Kidney (tissue), 14 donors: Measurements from ENCODE around the gene CREG1. TPM values are rescaled to one million over a fixed set of nuclear protein-coding genes. Genes with fewer than 3 reads are reported as not detected.

ENCODE experiments used
- DNase-seq, 5 donors: peaks; one replicate each; pipeline ENCODE4 v3.0.0-alpha.2; 2013 to 2020
- FAIRE-seq: peaks from 2 replicates; lab custom pipeline; 2012; peaks lifted over from hg19 to GRCh38; lab: Jason Lieb, UNC
- H3K27ac ChIP-seq, 2 donors: one replicate each; pipeline ENCODE4 v1.7.0; 2013; ENCODE audit warnings: low read depth in 2 of 2, low read length in 2 of 2, inconsistent platforms in 1 of 2
- H3K27me3 ChIP-seq: one replicate; pipeline ENCODE4 v1.7.1; 2013; ENCODE audit warnings: low read length, inconsistent platforms; ENCODE audit not compliant: control insufficient read depth, insufficient read depth
- H3K36me3 ChIP-seq, 3 donors: one replicate each; pipeline versions ENCODE4 v1.7.0 to v1.7.1; 2013; ENCODE audit warnings: low read length in 3 of 3, control low read depth in 1 of 3, inconsistent platforms in 1 of 3; ENCODE audit not compliant: insufficient read depth in 3 of 3, control insufficient read depth in 2 of 3
- H3K4me1 ChIP-seq, 3 donors: one replicate each; pipeline versions ENCODE4 v1.7.0 to v1.7.1; 2013; ENCODE audit warnings: low read length in 3 of 3, inconsistent platforms in 1 of 3, low read depth in 1 of 3; ENCODE audit not compliant: control insufficient read depth in 2 of 3, insufficient read depth in 2 of 3
- H3K4me3 ChIP-seq, 3 donors: one replicate each; pipeline versions ENCODE4 v1.7.0 to v1.8.1; 2013; ENCODE audit warnings: low read length in 3 of 3, control low read depth in 1 of 3, inconsistent platforms in 1 of 3
- H3K9ac ChIP-seq, 3 donors: one replicate each; pipeline versions ENCODE4 v1.7.0 to v1.7.1; 2013; ENCODE audit warnings: low read length in 3 of 3, control low read depth in 1 of 3, inconsistent platforms in 1 of 3
- H3K9me3 ChIP-seq, 3 donors: one replicate each; pipeline versions ENCODE4 v1.7.0 to v1.7.1; 2013; ENCODE audit warnings: low read length in 3 of 3, control low read depth in 1 of 3, inconsistent platforms in 1 of 3; ENCODE audit not compliant: control insufficient read depth in 2 of 3, insufficient read depth in 1 of 3
- intact Hi-C: fragments of 100-400 bp; cut with DNase I; formaldehyde crosslinking; loops from one replicate; pipeline ENCODE4 v1.11.1; 2022
- polyA plus RNA-seq: library from polyadenylated mRNA; stranded (reverse); fragments of 350-450 nt; fragmentation: Illumina TruSeq; extraction: RNeasy Lipid Tissue Mini Kit (QIAGEN cat#74804); gene quantifications from one replicate; pipeline ENCODE4 v1.2.3, GENCODE V29; 2014; ENCODE audit warnings: low read depth, low replicate concordance; ENCODE audit not compliant: insufficient read depth
- total RNA-seq: library from RNA; stranded (reverse); fragmentation: NEBNext Ultra II Directional; extraction: Animal tissue kit (Norgen Biotek cat#: 25700); gene quantifications from one replicate; pipeline ENCODE4 v1.2.1, GENCODE V29; 2021
- TF ChIP-seq, protein P1 (sequence below): IDR thresholded peaks from 3 replicates; pipeline ENCODE4 v1.5.1; 2012; ENCODE audit warnings: mild to moderate bottlenecking, moderate library complexity, borderline replicate concordance; ENCODE audit not compliant: insufficient read depth; ENCODE audit errors: extremely low read depth
- donor health status: control.
- donor health status: control.
- donor health status: control.
- donor health status: control.
- donor health status: control.
- donor health status: DM: yes; HTN: yes; CAD: no.
- donor health status: Normal renal cell carcinoma (clear cell type).

Gene CREG1
- total and polyA plus RNA-seq, 2 donors from 2014 or later: 91.2 to 115 TPM

DNA sequence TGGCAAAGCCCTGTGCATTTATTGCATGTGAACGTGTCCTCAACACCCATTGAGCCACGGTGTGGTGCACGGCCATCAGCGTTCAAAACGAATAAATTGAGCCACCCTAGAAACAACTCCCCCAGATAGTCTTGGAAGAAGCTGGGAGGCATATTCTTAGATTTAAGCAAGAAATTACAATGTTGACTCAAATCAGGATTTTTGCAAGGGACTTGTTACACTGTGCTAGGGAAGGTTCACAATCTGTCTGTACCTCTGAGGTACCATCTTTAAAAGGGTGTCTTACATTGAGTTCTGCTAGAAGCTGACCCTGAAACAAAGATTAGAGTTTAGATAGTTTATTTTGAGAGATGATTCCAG is 51.4 kb downstream of the CREG1 start:
- Histone ChIP-seq H3K4me1 (no peaks in the 10 kb centered on the region), H3K9me3 (no peaks in the 10 kb centered on the region), H3K27ac (no peak overlapping the region), H3K36me3 (no peaks in the 10 kb centered on the region), H3K4me3 (no peak overlapping the region), H3K27me3 (no peaks in the 10 kb centered on the region), H3K9ac (no peak overlapping the region)
- TF ChIP-seq, protein P1, sequence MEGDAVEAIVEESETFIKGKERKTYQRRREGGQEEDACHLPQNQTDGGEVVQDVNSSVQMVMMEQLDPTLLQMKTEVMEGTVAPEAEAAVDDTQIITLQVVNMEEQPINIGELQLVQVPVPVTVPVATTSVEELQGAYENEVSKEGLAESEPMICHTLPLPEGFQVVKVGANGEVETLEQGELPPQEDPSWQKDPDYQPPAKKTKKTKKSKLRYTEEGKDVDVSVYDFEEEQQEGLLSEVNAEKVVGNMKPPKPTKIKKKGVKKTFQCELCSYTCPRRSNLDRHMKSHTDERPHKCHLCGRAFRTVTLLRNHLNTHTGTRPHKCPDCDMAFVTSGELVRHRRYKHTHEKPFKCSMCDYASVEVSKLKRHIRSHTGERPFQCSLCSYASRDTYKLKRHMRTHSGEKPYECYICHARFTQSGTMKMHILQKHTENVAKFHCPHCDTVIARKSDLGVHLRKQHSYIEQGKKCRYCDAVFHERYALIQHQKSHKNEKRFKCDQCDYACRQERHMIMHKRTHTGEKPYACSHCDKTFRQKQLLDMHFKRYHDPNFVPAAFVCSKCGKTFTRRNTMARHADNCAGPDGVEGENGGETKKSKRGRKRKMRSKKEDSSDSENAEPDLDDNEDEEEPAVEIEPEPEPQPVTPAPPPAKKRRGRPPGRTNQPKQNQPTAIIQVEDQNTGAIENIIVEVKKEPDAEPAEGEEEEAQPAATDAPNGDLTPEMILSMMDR: no peak
- FAIRE-seq: no peak
- no peak for DNase-seq
- intact Hi-C loops: no loop called here

DNA sequence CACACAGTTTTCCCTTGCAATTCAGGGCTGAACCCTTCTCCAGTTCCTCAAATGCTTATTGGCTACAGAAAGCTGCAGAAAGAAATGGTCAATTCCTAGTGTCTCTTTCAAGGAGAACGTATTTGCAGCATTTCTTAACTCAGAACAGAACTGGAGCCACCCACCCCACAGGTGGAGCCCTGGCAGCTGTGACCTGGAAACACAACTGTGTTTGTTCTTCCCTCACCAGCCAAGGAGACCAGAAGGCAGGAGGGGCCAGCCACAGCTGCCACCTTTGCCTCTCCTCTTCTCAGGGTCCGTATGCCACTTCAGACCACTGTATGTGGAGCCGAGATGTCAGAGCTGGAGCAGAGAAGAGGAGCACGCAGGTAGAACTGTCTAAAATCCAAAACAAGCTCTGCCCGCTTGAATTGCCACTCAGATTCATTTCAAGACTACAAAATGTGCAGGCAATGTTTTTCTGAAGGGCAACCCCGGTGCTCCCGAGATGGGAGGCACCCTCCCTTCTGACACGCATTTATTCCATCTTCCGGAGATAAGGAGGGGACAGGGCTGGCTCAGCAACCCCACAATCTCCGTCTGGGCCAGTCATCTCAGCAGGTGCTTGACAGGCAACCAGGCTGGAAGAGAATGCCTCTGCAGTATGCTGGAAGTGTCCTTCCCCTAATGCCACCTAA is 51.9 kb downstream of the CREG1 start:
- no peak overlapping the region for H3K27ac ChIP-seq
- TF ChIP-seq, protein P1: no peak
- no peaks in the 10 kb centered on the region for H3K36me3 ChIP-seq
- DNase-seq: no peak
- no peaks in the 10 kb centered on the region for H3K9me3 ChIP-seq
- no peaks in the 10 kb centered on the region for H3K27me3 ChIP-seq
- FAIRE-seq: no peak
- no peak overlapping the region for H3K9ac ChIP-seq
- no peaks in the 10 kb centered on the region for H3K4me1 ChIP-seq
- intact Hi-C loops: no loop called here
- H3K4me3 ChIP-seq: no peak overlapping the region

DNA sequence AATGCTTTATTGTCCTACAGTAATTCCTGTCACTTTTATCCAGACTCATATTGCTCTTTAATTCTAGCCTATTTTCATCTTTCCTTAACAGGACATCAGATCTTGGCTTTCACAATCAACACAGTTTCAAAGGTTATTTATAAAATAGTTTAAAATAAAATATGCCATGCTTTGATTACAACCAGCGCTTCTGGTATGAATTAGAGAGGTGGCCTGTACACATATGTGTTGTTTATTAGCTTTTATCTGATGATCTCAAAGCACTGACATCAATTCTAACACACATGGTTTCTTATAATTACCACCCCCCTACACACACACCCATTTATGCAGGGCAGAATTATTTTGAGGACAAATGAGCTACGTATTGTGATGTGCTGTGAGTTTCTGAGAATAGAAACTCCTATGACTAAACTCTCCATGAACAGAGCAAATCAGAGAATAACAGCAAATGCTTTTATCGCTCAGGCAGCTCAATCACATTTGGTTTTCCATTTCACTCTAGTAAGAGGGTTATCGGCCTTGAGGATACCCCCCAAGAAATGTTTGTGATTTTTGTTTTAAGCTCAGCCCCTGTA is 53.2 kb downstream of the CREG1 start:
- TF ChIP-seq, protein P1: no peak
- intact Hi-C loops: no loop called here
- no peak for FAIRE-seq

More for the DNA sequence above, 53.2 kb downstream of the CREG1 start:
- Histone ChIP-seq H3K36me3 (no peaks in the 10 kb centered on the region), H3K4me3 (no peak overlapping the region), H3K9me3 (no peaks in the 10 kb centered on the region), H3K27ac (no peak overlapping the region), H3K4me1 (no peaks in the 10 kb centered on the region), H3K9ac (no peak overlapping the region), H3K27me3 (no peaks in the 10 kb centered on the region)
- no peak for DNase-seq
